Measurements from ENCODE around the gene DNAAF5. TPM values are rescaled to one million over a fixed set of nuclear protein-coding genes. Genes with fewer than 3 reads are reported as not detected.

DNAAF5 gene
- total and polyA plus RNA-seq, 2 donors (not counting 1 experiment from before 2014, with no cell fraction given) = 13.1 to 14.2 TPM

DNA sequence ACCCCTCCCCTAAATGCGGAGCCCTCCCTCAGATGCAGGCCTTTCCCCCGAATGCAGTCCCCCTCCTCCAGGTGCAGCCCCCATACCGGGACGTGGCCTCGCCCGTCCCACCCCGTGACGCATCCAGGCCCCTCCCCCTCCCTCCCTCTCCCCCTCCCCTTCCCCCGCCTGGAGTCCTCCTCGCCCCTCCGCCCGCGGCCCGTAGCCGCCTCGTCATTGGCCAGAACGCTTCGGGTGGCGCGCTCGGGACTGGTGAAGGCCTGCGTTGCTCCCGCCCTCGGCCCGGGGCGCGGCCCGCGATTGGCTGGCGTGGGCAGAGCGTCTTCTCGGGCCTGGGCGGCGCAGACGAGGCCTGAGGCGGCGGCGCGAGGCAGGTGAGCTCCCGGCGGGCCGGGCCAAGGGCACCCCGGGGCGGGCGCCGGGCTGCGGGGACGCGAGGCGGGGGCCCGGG, 89.8 kb downstream of the DNAAF5 start:
- Histone ChIP-seq H3K27ac (ENCODE audit: insufficient read depth, low read length) (no peak overlapping the region), H3K4me3 (replicated peaks in 1 of 4; ENCODE audit: control extremely low read depth in 1 of 4, insufficient read depth in 1 of 4, low read depth in 3 of 4, low read length in 4 of 4) (peak overlapping the region in 2 of 4 experiments; percentile 57), H3K27me3 (ENCODE audit: control insufficient read depth, insufficient read depth, low read length) (no peaks in the 10 kb centered on the region), H3K79me2 (ENCODE audit: control insufficient read depth, insufficient read depth, low read length) (peaks cover 46% of the 10 kb centered on the region), H3K9ac (ENCODE audit: insufficient read depth, low read length) (peak overlapping the region; percentile 85), H2AFZ (ENCODE audit: low read length) (no peak overlapping the region), H3K9me3 (ENCODE audit: control insufficient read depth, insufficient read depth, low read depth, low read length) (no peaks in the 10 kb centered on the region), H3K4me1 (ENCODE audit: control insufficient read depth, extremely low read depth, insufficient read depth, low read length) (peaks cover 22% of the 10 kb centered on the region), H3K36me3 (ENCODE audit: control insufficient read depth, insufficient read depth, low read length) (no peaks in the 10 kb centered on the region), H4K20me1 (ENCODE audit: control insufficient read depth, extremely low read depth, insufficient read depth, low read length) (peaks cover 3% of the 10 kb centered on the region), H3K4me2 (ENCODE audit: extremely low read depth, insufficient read depth, low read length) (no peak overlapping the region)
- TF ChIP-seq EZH2 (IDR thresholded peaks at IDR 0.05; ENCODE audit: low read length, missing control alignments) = no peak
- TF ChIP-seq, protein P1, sequence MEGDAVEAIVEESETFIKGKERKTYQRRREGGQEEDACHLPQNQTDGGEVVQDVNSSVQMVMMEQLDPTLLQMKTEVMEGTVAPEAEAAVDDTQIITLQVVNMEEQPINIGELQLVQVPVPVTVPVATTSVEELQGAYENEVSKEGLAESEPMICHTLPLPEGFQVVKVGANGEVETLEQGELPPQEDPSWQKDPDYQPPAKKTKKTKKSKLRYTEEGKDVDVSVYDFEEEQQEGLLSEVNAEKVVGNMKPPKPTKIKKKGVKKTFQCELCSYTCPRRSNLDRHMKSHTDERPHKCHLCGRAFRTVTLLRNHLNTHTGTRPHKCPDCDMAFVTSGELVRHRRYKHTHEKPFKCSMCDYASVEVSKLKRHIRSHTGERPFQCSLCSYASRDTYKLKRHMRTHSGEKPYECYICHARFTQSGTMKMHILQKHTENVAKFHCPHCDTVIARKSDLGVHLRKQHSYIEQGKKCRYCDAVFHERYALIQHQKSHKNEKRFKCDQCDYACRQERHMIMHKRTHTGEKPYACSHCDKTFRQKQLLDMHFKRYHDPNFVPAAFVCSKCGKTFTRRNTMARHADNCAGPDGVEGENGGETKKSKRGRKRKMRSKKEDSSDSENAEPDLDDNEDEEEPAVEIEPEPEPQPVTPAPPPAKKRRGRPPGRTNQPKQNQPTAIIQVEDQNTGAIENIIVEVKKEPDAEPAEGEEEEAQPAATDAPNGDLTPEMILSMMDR (conservative IDR thresholded peaks at IDR 0.05 in 1 of 2, IDR thresholded peaks at IDR 0.05 in 1 of 2; ENCODE audit: low read depth in 1 of 2, low read length in 2 of 2) = no peak
- peak; percentile 97 for DNase-seq (ENCODE audit: low read depth in 2 of 2)

DNA sequence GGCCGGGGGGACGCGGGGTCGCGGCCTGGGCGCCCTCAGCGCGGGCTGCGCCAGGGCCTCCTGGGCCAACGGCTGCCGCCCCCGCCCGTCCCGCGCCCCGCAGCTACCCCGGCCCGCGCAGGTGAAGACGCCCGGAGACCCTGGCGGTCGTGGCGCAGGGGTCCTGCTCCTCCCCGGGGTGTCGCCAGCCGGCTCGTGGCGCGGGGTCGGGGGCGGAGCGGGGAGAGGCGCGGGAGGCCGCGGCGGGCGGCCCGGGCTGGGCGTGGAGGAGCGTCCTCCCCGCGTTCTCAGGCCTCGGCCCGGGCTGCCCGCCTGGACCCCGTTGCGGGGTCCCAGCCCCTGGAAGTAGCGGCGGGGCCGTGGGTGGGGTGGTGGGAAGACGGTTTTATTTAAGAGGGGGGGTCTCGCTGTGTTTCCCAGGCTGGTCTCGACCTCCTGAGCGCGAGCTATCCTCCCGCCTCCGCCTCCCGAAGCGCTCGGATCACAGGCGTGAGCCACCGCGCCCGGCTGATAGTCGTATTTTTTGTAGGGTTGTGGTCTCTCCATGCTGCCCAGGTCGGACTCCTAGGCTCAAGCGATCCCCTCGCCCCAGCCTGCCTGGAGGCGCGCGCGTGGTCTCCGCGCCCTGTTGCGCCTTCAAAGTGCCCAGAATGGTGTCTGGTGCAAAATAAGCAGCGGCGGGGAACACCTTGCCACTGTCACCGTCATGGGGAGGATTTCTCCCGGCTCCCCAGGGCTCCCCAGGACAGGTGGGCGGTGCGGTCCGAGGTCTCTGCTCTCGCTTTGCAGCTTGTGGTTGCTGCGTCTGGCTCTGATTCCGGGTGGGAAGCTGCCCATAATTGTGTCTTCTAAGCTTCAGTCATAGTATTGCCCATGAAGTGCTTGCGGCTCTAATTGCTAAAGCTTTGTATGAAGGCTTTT, 90.5 kb downstream of the DNAAF5 start:
- Histone ChIP-seq H3K4me1 (ENCODE audit: control insufficient read depth, extremely low read depth, insufficient read depth, low read length) (peaks cover 18% of the 10 kb centered on the region), H3K36me3 (ENCODE audit: control insufficient read depth, insufficient read depth, low read length) (no peaks in the 10 kb centered on the region), H3K4me2 (ENCODE audit: extremely low read depth, insufficient read depth, low read length) (peak overlapping the region; percentile 67), H3K27me3 (ENCODE audit: control insufficient read depth, insufficient read depth, low read length) (no peaks in the 10 kb centered on the region), H3K79me2 (ENCODE audit: control insufficient read depth, insufficient read depth, low read length) (peaks cover 53% of the 10 kb centered on the region), H3K27ac (ENCODE audit: insufficient read depth, low read length) (peak overlapping the region; percentile 79), H3K9me3 (ENCODE audit: control insufficient read depth, insufficient read depth, low read depth, low read length) (no peaks in the 10 kb centered on the region), H4K20me1 (ENCODE audit: control insufficient read depth, extremely low read depth, insufficient read depth, low read length) (peaks cover 3% of the 10 kb centered on the region), H3K4me3 (replicated peaks in 1 of 4; ENCODE audit: control extremely low read depth in 1 of 4, insufficient read depth in 1 of 4, low read depth in 3 of 4, low read length in 4 of 4) (peak overlapping the region; percentile 75 to 87 (median 80)), H2AFZ (ENCODE audit: low read length) (no peak overlapping the region), H3K9ac (ENCODE audit: insufficient read depth, low read length) (peak overlapping the region; percentile 85)
- TF ChIP-seq EZH2 (IDR thresholded peaks at IDR 0.05; ENCODE audit: low read length, missing control alignments) = no peak
- TF ChIP-seq, protein P1 (conservative IDR thresholded peaks at IDR 0.05 in 1 of 2, IDR thresholded peaks at IDR 0.05 in 1 of 2; ENCODE audit: low read depth in 1 of 2, low read length in 2 of 2) = no peak
- peak in 1 of 2 donors; percentile 47 for DNase-seq (ENCODE audit: low read depth in 2 of 2)

GRCh38 chr7:818031-818699, 91.7 kb downstream of the DNAAF5 start:
- peak; percentile 57 to 75 for DNase-seq (ENCODE audit: low read depth in 2 of 2)
- Histone ChIP-seq H3K27ac (ENCODE audit: insufficient read depth, low read length) (peak overlapping the region; percentile 31), H3K9ac (ENCODE audit: insufficient read depth, low read length) (no peak overlapping the region)

More at GRCh38 chr7:818031-818699, 91.7 kb downstream of the DNAAF5 start:
- no peak overlapping the region for H2AFZ ChIP-seq (ENCODE audit: low read length)
- no peak for TF ChIP-seq EZH2 (IDR thresholded peaks at IDR 0.05; ENCODE audit: low read length, missing control alignments)
- TF ChIP-seq, protein P1 (conservative IDR thresholded peaks at IDR 0.05 in 1 of 2, IDR thresholded peaks at IDR 0.05 in 1 of 2; ENCODE audit: low read depth in 1 of 2, low read length in 2 of 2) = peak in 1 of 2 donors; percentile 31
- H3K4me3 ChIP-seq (replicated peaks in 1 of 4; ENCODE audit: control extremely low read depth in 1 of 4, insufficient read depth in 1 of 4, low read depth in 3 of 4, low read length in 4 of 4) = peak overlapping the region in 3 of 4 experiments; percentile 75 to 82 (median 79)
- H3K79me2 ChIP-seq (ENCODE audit: control insufficient read depth, insufficient read depth, low read length) = peaks cover 65% of the 10 kb centered on the region
- H3K4me1 ChIP-seq (ENCODE audit: control insufficient read depth, extremely low read depth, insufficient read depth, low read length) = peaks cover 18% of the 10 kb centered on the region
- H3K9me3 ChIP-seq (ENCODE audit: control insufficient read depth, insufficient read depth, low read depth, low read length) = no peaks in the 10 kb centered on the region
- peaks cover 6% of the 10 kb centered on the region for H3K36me3 ChIP-seq (ENCODE audit: control insufficient read depth, insufficient read depth, low read length)
- H3K27me3 ChIP-seq (ENCODE audit: control insufficient read depth, insufficient read depth, low read length) = no peaks in the 10 kb centered on the region
- H4K20me1 ChIP-seq (ENCODE audit: control insufficient read depth, extremely low read depth, insufficient read depth, low read length) = peaks cover 3% of the 10 kb centered on the region
- H3K4me2 ChIP-seq (ENCODE audit: extremely low read depth, insufficient read depth, low read length) = no peak overlapping the region

All from fibroblast of lung (primary cell).